ENCODE measurements around the gene MMP17.

MMP17 gene

GRCh38 chr12:131827961-131828534 is at the start of gene MMP17:
MMP17 (plus strand) TSS chr12:131828393; CDS start chr12:131828495, 102 bp downstream.
- peak within 1 kb of the TSS; percentile 93 for H3K4me3 ChIP-seq (ENCODE audit: low read length)
- no peaks in the 10 kb centered on the region for H3K27me3 ChIP-seq (ENCODE audit: insufficient read depth, low read length)
- no peaks in the 10 kb centered on the region for H3K9me3 ChIP-seq (ENCODE audit: low read length)
- no peak within 1 kb of the TSS for H2AFZ ChIP-seq (ENCODE audit: low read depth, low read length)
- H3K4me1 ChIP-seq (ENCODE audit: insufficient read depth, low read length), result peaks cover 16% of the 10 kb centered on the region
- H3K36me3 ChIP-seq (ENCODE audit: insufficient read depth, low read length), result no peaks in the 10 kb centered on the region

- H3K9me3 ChIP-seq (ENCODE audit: low read length), result no peaks in the 10 kb centered on the region
- H3K27me3 ChIP-seq (ENCODE audit: insufficient read depth, low read length), result no peaks in the 10 kb centered on the region
- no peak overlapping the region for H2AFZ ChIP-seq (ENCODE audit: low read depth, low read length)
- peaks cover 55% of the 10 kb centered on the region for H3K36me3 ChIP-seq (ENCODE audit: insufficient read depth, low read length)
- no peak overlapping the region for H3K4me3 ChIP-seq (ENCODE audit: low read length)
- peaks cover 6% of the 10 kb centered on the region for H3K4me1 ChIP-seq (ENCODE audit: insufficient read depth, low read length)
Observed at GRCh38 chr12:131779027-131779426, 49.2 kb upstream of the MMP17 start.

- H3K36me3 ChIP-seq (ENCODE audit: insufficient read depth, low read length), result peaks cover 50% of the 10 kb centered on the region
- no peaks in the 10 kb centered on the region for H3K27me3 ChIP-seq (ENCODE audit: insufficient read depth, low read length)
- H3K9me3 ChIP-seq (ENCODE audit: low read length), result no peaks in the 10 kb centered on the region
- peaks cover 27% of the 10 kb centered on the region for H3K4me1 ChIP-seq (ENCODE audit: insufficient read depth, low read length)
- H3K4me3 ChIP-seq (ENCODE audit: low read length), result no peak overlapping the region
- no peak overlapping the region for H2AFZ ChIP-seq (ENCODE audit: low read depth, low read length)
Observed at GRCh38 chr12:131782061-131782460, 46.1 kb upstream of the MMP17 start.

- Histone ChIP-seq H3K9me3 (ENCODE audit: low read length) (no peaks in the 10 kb centered on the region), H3K4me3 (ENCODE audit: low read length) (no peak overlapping the region), H2AFZ (ENCODE audit: low read depth, low read length) (no peak overlapping the region), H3K4me1 (ENCODE audit: insufficient read depth, low read length) (peaks cover 27% of the 10 kb centered on the region), H3K36me3 (ENCODE audit: insufficient read depth, low read length) (peaks cover 54% of the 10 kb centered on the region), H3K27me3 (ENCODE audit: insufficient read depth, low read length) (no peaks in the 10 kb centered on the region)
Observed at GRCh38 chr12:131783915-131784541, 44.2 kb upstream of the MMP17 start.

GRCh38 chr12:131784909-131785762 is 43.1 kb upstream of the MMP17 start:
- no peaks in the 10 kb centered on the region for H3K27me3 ChIP-seq (ENCODE audit: insufficient read depth, low read length)
- no peak overlapping the region for H3K4me3 ChIP-seq (ENCODE audit: low read length)
- peaks cover 27% of the 10 kb centered on the region for H3K4me1 ChIP-seq (ENCODE audit: insufficient read depth, low read length)
- peaks cover 53% of the 10 kb centered on the region for H3K36me3 ChIP-seq (ENCODE audit: insufficient read depth, low read length)
- H3K9me3 ChIP-seq (ENCODE audit: low read length), result no peaks in the 10 kb centered on the region
- H2AFZ ChIP-seq (ENCODE audit: low read depth, low read length), result no peak overlapping the region

GRCh38 chr12:131785763-131786330 is 42.3 kb upstream of the MMP17 start:
- no peaks in the 10 kb centered on the region for H3K27me3 ChIP-seq (ENCODE audit: insufficient read depth, low read length)
- peaks cover 53% of the 10 kb centered on the region for H3K36me3 ChIP-seq (ENCODE audit: insufficient read depth, low read length)
- peaks cover 27% of the 10 kb centered on the region for H3K4me1 ChIP-seq (ENCODE audit: insufficient read depth, low read length)
- no peak overlapping the region for H3K4me3 ChIP-seq (ENCODE audit: low read length)
- no peak overlapping the region for H2AFZ ChIP-seq (ENCODE audit: low read depth, low read length)
- H3K9me3 ChIP-seq (ENCODE audit: low read length), result no peaks in the 10 kb centered on the region

GRCh38 chr12:131786331-131786730 is 41.9 kb upstream of the MMP17 start:
- Histone ChIP-seq H2AFZ (ENCODE audit: low read depth, low read length) (no peak overlapping the region), H3K27me3 (ENCODE audit: insufficient read depth, low read length) (no peaks in the 10 kb centered on the region), H3K9me3 (ENCODE audit: low read length) (no peaks in the 10 kb centered on the region), H3K4me3 (ENCODE audit: low read length) (no peak overlapping the region), H3K36me3 (ENCODE audit: insufficient read depth, low read length) (peaks cover 54% of the 10 kb centered on the region), H3K4me1 (ENCODE audit: insufficient read depth, low read length) (peaks cover 27% of the 10 kb centered on the region)

- no peaks in the 10 kb centered on the region for H3K27me3 ChIP-seq (ENCODE audit: insufficient read depth, low read length)
- H3K9me3 ChIP-seq (ENCODE audit: low read length), result no peaks in the 10 kb centered on the region
- peaks cover 53% of the 10 kb centered on the region for H3K36me3 ChIP-seq (ENCODE audit: insufficient read depth, low read length)
- H2AFZ ChIP-seq (ENCODE audit: low read depth, low read length), result no peak overlapping the region
- H3K4me1 ChIP-seq (ENCODE audit: insufficient read depth, low read length), result peaks cover 27% of the 10 kb centered on the region
- H3K4me3 ChIP-seq (ENCODE audit: low read length), result no peak overlapping the region
Observed at GRCh38 chr12:131787143-131787660, 41.0 kb upstream of the MMP17 start.

- no peaks in the 10 kb centered on the region for H3K9me3 ChIP-seq (ENCODE audit: low read length)
- peaks cover 27% of the 10 kb centered on the region for H3K4me1 ChIP-seq (ENCODE audit: insufficient read depth, low read length)
- no peaks in the 10 kb centered on the region for H3K27me3 ChIP-seq (ENCODE audit: insufficient read depth, low read length)
- peaks cover 56% of the 10 kb centered on the region for H3K36me3 ChIP-seq (ENCODE audit: insufficient read depth, low read length)
- no peak overlapping the region for H2AFZ ChIP-seq (ENCODE audit: low read depth, low read length)
- H3K4me3 ChIP-seq (ENCODE audit: low read length), result no peak overlapping the region
Observed at GRCh38 chr12:131788070-131788469, 40.1 kb upstream of the MMP17 start.

GRCh38 chr12:131789638-131790037 is 38.6 kb upstream of the MMP17 start:
- Histone ChIP-seq H3K4me1 (ENCODE audit: insufficient read depth, low read length) (peaks cover 14% of the 10 kb centered on the region), H3K36me3 (ENCODE audit: insufficient read depth, low read length) (peaks cover 65% of the 10 kb centered on the region), H3K4me3 (ENCODE audit: low read length) (no peak overlapping the region), H2AFZ (ENCODE audit: low read depth, low read length) (no peak overlapping the region), H3K9me3 (ENCODE audit: low read length) (no peaks in the 10 kb centered on the region), H3K27me3 (ENCODE audit: insufficient read depth, low read length) (no peaks in the 10 kb centered on the region)

- Histone ChIP-seq H3K36me3 (ENCODE audit: insufficient read depth, low read length) (peaks cover 73% of the 10 kb centered on the region), H3K27me3 (ENCODE audit: insufficient read depth, low read length) (no peaks in the 10 kb centered on the region), H3K9me3 (ENCODE audit: low read length) (no peaks in the 10 kb centered on the region), H3K4me3 (ENCODE audit: low read length) (no peak overlapping the region), H3K4me1 (ENCODE audit: insufficient read depth, low read length) (peaks cover 3% of the 10 kb centered on the region), H2AFZ (ENCODE audit: low read depth, low read length) (no peak overlapping the region)
Observed at GRCh38 chr12:131793243-131794022, 34.8 kb upstream of the MMP17 start.

GRCh38 chr12:131794061-131794460 is 34.1 kb upstream of the MMP17 start:
- H3K4me3 ChIP-seq (ENCODE audit: low read length), result no peak overlapping the region
- H3K27me3 ChIP-seq (ENCODE audit: insufficient read depth, low read length), result no peaks in the 10 kb centered on the region
- no peak overlapping the region for H2AFZ ChIP-seq (ENCODE audit: low read depth, low read length)
- peaks cover 68% of the 10 kb centered on the region for H3K36me3 ChIP-seq (ENCODE audit: insufficient read depth, low read length)
- H3K4me1 ChIP-seq (ENCODE audit: insufficient read depth, low read length), result peaks cover 3% of the 10 kb centered on the region
- no peaks in the 10 kb centered on the region for H3K9me3 ChIP-seq (ENCODE audit: low read length)

All from neuron (in vitro differentiated cells).